ENCODE measurements around the gene SMO.

SMO gene

DNA sequence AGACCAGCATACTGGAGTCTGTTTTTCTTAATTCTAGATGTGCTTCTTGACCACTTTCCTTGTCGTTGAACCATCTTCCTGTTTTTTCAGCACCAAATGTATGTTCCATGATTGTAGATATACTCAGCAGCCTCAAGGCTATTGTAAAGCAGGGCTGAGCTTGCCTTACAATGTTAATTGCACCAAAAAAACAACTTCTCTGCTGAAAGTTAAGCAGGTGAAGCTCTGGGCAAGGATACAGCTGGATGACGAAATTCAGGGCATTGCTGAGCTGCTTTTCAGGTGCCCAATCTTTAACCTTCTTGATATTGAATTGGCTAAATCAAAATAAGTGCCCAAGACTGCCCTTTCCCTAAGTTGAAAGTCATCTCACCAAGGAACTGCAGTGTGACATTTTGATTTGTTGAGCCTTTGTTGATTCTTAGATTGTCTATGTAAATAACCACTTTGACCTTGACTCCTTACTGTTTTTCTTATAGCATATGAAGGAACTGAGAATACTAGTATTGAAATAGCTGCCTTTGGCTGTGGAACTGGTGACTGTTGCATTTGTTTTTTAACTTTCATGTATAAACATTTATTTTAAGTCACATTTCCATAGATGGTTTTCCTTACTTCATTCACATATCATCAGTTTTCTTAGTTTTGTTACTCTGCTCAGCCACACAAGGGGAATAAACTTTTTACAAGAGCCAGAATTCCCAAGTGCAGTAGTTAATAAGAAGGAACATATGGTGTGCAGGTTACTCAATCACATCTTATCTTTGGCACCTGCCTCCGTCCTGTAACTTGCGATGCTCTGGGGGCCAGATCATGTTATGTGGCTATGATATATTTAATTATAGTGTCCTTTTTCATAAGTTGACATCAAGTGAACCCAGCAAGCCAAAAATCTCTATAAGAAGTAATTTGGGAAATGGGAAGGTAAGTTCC, 39.5 kb downstream of the SMO start:
- in situ Hi-C loops (cut with HindIII; ENCODE audit: low sequenced_read_pairs) = loop anchor here (5.0 kb wide), 1 partner anchor 44 kb away; no protein-coding TSS in a partner anchor
- no peak overlapping the region for H3K4me3 ChIP-seq (ENCODE audit: low read depth, low read length)
- TF ChIP-seq, protein P1, sequence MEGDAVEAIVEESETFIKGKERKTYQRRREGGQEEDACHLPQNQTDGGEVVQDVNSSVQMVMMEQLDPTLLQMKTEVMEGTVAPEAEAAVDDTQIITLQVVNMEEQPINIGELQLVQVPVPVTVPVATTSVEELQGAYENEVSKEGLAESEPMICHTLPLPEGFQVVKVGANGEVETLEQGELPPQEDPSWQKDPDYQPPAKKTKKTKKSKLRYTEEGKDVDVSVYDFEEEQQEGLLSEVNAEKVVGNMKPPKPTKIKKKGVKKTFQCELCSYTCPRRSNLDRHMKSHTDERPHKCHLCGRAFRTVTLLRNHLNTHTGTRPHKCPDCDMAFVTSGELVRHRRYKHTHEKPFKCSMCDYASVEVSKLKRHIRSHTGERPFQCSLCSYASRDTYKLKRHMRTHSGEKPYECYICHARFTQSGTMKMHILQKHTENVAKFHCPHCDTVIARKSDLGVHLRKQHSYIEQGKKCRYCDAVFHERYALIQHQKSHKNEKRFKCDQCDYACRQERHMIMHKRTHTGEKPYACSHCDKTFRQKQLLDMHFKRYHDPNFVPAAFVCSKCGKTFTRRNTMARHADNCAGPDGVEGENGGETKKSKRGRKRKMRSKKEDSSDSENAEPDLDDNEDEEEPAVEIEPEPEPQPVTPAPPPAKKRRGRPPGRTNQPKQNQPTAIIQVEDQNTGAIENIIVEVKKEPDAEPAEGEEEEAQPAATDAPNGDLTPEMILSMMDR (IDR thresholded peaks at IDR 0.05; ENCODE audit: low read depth, low read length, missing control alignments) = no peak
- DNase-seq (ENCODE audit: low read depth) = no peak

DNA sequence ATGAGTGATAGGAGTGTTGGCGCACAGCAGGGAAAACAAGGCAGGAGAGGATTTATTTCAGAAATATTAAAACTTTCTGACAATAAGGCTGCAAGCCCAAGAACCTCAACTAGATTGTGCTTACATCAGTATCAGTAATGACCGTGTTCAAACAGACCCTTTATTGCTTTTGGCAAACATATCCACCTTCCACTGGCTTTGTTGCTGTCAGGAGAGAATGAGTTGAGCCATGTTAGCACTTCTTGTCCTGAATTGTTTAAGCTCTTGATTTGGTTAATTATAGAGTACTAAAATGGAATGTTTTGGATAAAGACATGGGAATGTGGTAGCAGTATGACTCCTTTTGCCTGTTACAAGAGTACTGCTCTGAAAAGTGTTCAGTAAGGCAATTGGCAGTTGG, 40.2 kb downstream of the SMO start:
- no peak for DNase-seq (ENCODE audit: low read depth)
- TF ChIP-seq, protein P1 (IDR thresholded peaks at IDR 0.05; ENCODE audit: low read depth, low read length, missing control alignments) = no peak
- no peak overlapping the region for H3K4me3 ChIP-seq (ENCODE audit: low read depth, low read length)
- in situ Hi-C loops (cut with HindIII; ENCODE audit: low sequenced_read_pairs) = loop anchor here (5.0 kb wide), 1 partner anchor 44 kb away; no protein-coding TSS in a partner anchor

DNA sequence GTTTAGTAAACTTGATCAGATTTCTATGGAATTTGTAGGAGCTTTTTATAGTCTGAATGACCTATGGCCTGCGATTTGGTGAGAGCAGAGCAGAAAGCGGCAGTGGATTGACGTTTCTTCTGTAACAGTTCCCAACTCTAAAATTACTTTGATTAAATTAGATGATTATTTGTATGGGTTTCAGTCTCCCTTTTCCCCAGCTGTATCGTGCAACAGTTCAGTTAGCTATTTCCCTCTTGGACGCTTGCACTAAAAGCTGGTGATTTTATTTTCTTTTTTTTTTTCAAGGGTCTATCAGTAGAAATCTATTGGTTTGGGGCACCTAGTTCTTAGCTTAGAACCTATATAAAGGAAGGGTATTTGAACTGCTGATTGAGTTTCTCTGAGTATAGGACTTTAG, 43.2 kb downstream of the SMO start:
- TF ChIP-seq, protein P1 (IDR thresholded peaks at IDR 0.05; ENCODE audit: low read depth, low read length, missing control alignments) = no peak
- H3K4me3 ChIP-seq (ENCODE audit: low read depth, low read length) = no peak overlapping the region
- DNase-seq (ENCODE audit: low read depth) = no peak
- in situ Hi-C loops (cut with HindIII; ENCODE audit: low sequenced_read_pairs) = no loop called here

DNA sequence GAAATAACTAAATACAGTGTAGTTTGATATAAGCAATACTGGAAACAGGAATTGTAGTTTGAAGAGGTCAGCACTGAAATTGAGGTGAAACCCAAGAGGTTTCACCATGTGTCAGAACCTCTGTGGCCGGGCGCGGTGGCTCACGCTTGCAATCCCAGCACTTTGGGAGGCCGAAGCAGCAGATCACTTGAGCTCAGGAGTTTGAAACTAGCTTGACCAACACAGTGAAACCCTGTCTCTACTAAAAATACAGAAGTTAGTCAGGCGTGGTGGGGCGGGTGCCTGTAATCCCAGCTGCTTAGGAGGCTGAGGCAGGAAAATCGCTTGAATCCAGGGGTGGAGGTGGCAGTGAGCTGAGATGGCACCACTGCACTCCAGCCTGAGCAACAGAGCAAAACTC, 50.1 kb downstream of the SMO start:
- DNase-seq (ENCODE audit: low read depth) = no peak
- TF ChIP-seq, protein P1 (IDR thresholded peaks at IDR 0.05; ENCODE audit: low read depth, low read length, missing control alignments) = no peak
- H3K4me3 ChIP-seq (ENCODE audit: low read depth, low read length) = no peak overlapping the region
- in situ Hi-C loops (cut with HindIII; ENCODE audit: low sequenced_read_pairs) = no loop called here

DNA sequence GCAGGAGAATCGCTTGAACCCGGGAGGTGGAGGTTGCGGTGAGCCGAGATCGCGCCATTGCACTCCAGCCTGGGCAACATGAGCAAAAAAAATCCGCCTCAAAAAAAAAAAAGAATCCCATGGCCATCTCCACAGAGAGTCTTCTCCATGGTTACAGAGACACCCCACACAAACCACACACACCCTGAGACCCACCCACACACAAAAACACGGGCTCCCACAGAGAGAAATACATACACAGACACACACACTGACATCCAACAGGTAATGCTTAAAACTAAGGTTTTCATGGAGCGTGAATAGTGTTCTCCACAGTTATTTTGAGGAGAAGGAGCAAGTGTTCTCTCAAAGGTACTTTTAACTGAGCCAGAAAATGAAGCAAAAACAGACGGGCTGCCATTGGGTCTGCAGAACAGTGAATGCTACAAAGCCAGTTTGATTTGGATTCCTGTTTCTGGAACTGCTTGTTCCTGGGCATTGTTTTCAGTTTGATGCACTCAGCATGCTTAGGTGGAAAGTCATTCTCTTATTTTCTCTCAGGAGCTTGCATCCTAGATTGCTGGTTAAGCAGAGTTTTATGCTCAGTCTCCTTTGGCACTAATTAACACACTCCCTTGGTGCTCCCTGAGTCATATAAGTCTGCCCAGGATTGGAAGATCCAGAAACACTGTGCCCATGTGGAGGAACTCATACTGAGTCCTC, 51.8 kb downstream of the SMO start:
- H3K4me3 ChIP-seq (ENCODE audit: low read depth, low read length) = no peak overlapping the region
- DNase-seq (ENCODE audit: low read depth) = no peak
- TF ChIP-seq, protein P1 (IDR thresholded peaks at IDR 0.05; ENCODE audit: low read depth, low read length, missing control alignments) = no peak
- in situ Hi-C loops (cut with HindIII; ENCODE audit: low sequenced_read_pairs) = no loop called here

DNA sequence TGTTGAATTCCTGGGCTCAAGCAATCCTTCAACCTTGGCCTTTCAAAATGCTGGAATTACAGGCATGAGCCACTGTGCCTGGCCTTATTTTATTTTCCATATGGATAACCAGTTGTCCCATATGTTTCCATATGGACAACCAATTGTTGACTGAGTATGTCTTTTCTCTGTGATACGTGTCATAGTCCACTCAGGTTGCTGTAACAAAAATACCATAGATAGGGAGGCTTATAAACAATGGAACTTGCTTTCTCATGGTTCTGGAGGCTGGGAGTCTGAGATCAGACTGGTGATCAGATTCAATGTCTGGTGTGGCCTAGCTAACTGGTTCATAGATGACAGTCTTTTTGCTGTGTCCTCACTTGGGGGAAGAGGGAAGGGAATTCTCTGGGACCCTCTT, 55.8 kb downstream of the SMO start:
- TF ChIP-seq, protein P1 (IDR thresholded peaks at IDR 0.05; ENCODE audit: low read depth, low read length, missing control alignments) = no peak
- in situ Hi-C loops (cut with HindIII; ENCODE audit: low sequenced_read_pairs) = no loop called here
- no peak for DNase-seq (ENCODE audit: low read depth)

More for the DNA sequence above, 55.8 kb downstream of the SMO start:
- H3K4me3 ChIP-seq (ENCODE audit: low read depth, low read length) = no peak overlapping the region
